ENCODE measurements around the gene SH3RF3. TPM values are rescaled to one million over a fixed set of nuclear protein-coding genes. Genes with fewer than 3 reads are reported as not detected.

Gene SH3RF3
- polyA plus RNA-seq, 1 donor (not counting 4 experiments of a cell fraction or from before 2014, with no cell fraction given): 0.08 TPM

GRCh38 chr2:109542384-109542783 is 413.4 kb downstream of the SH3RF3 start:
- Histone ChIP-seq H3K27ac (ENCODE audit: control insufficient read depth, insufficient read depth, low read length) (no peak overlapping the region), H3K4me3 (ENCODE audit: control insufficient read depth in 2 of 3, extremely low read depth in 1 of 3, insufficient read depth in 2 of 3, low read depth in 1 of 3, low read length in 3 of 3) (no peak overlapping the region), H3K4me1 (ENCODE audit: control insufficient read depth, extremely low read depth, insufficient read depth, low read length) (no peaks in the 10 kb centered on the region), H3K36me3 (ENCODE audit: control insufficient read depth in 2 of 2, extremely low read depth in 1 of 2, insufficient read depth in 2 of 2, low read length in 2 of 2) (peaks cover 3 to 11% of the 10 kb centered on the region in 2 experiments), H3K9me1 (ENCODE audit: control insufficient read depth, extremely low read depth, insufficient read depth, low read length) (no peaks in the 10 kb centered on the region), H2AFZ (ENCODE audit: control insufficient read depth, low read length) (no peak overlapping the region), H3K9me3 (ENCODE audit: control insufficient read depth, low read depth, low read length) (no peaks in the 10 kb centered on the region), H3K79me2 (ENCODE audit: control insufficient read depth, insufficient read depth, low read length) (no peaks in the 10 kb centered on the region), H3K4me2 (ENCODE audit: control insufficient read depth, extremely low read depth, insufficient read depth, low read depth, low read length) (no peak overlapping the region), H3K27me3 (ENCODE audit: control insufficient read depth, extremely low read depth, insufficient read depth, low read length) (no peaks in the 10 kb centered on the region), H3K9ac (ENCODE audit: control insufficient read depth, extremely low read depth, insufficient read depth, low read length) (no peak overlapping the region), H4K20me1 (ENCODE audit: control insufficient read depth, extremely low read depth, insufficient read depth, low read length) (no peaks in the 10 kb centered on the region)
- FAIRE-seq (no peak), DNase-seq (ENCODE audit: low read depth, low spot score) (no peak)
- dilution Hi-C loops (cut with MboI; ENCODE audit: extremely low pct_ligation_motif_present, low sequenced_read_pairs): no loop called here
- no peak for TF ChIP-seq CTCF (optimal IDR thresholded peaks at IDR 0.05 in 1 of 3, IDR thresholded peaks at IDR 0.05 in 1 of 3, conservative IDR thresholded peaks at IDR 0.05 in 1 of 3; ENCODE audit: extremely low read depth in 1 of 3, insufficient read depth in 2 of 3, low read length in 3 of 3)
- no peak for TF ChIP-seq EZH2 (IDR thresholded peaks at IDR 0.05; ENCODE audit: low read length)

GRCh38 chr2:109545828-109546713 is 417.1 kb downstream of the SH3RF3 start:
- no peaks in the 10 kb centered on the region for H3K9me3 ChIP-seq (ENCODE audit: control insufficient read depth, low read depth, low read length)
- dilution Hi-C loops (cut with MboI; ENCODE audit: extremely low pct_ligation_motif_present, low sequenced_read_pairs): no loop called here
- TF ChIP-seq EZH2 (IDR thresholded peaks at IDR 0.05; ENCODE audit: low read length) (no peak), CTCF (optimal IDR thresholded peaks at IDR 0.05 in 1 of 3, IDR thresholded peaks at IDR 0.05 in 1 of 3, conservative IDR thresholded peaks at IDR 0.05 in 1 of 3; ENCODE audit: extremely low read depth in 1 of 3, insufficient read depth in 2 of 3, low read length in 3 of 3) (peak; percentile 85 to 96 (median 92))
- no peaks in the 10 kb centered on the region for H3K27me3 ChIP-seq (ENCODE audit: control insufficient read depth, extremely low read depth, insufficient read depth, low read length)
- H2AFZ ChIP-seq (ENCODE audit: control insufficient read depth, low read length): no peak overlapping the region
- H3K36me3 ChIP-seq (ENCODE audit: control insufficient read depth in 2 of 2, extremely low read depth in 1 of 2, insufficient read depth in 2 of 2, low read length in 2 of 2): peaks cover 3 to 11% of the 10 kb centered on the region in 2 experiments
- H4K20me1 ChIP-seq (ENCODE audit: control insufficient read depth, extremely low read depth, insufficient read depth, low read length): no peaks in the 10 kb centered on the region
- peak; percentile 93 for FAIRE-seq
- no peak overlapping the region for H3K9ac ChIP-seq (ENCODE audit: control insufficient read depth, extremely low read depth, insufficient read depth, low read length)
- H3K79me2 ChIP-seq (ENCODE audit: control insufficient read depth, insufficient read depth, low read length): no peaks in the 10 kb centered on the region
- H3K4me2 ChIP-seq (ENCODE audit: control insufficient read depth, extremely low read depth, insufficient read depth, low read depth, low read length): no peak overlapping the region
- H3K9me1 ChIP-seq (ENCODE audit: control insufficient read depth, extremely low read depth, insufficient read depth, low read length): no peaks in the 10 kb centered on the region
- no peak overlapping the region for H3K4me3 ChIP-seq (ENCODE audit: control insufficient read depth in 2 of 3, extremely low read depth in 1 of 3, insufficient read depth in 2 of 3, low read depth in 1 of 3, low read length in 3 of 3)
- no peak for DNase-seq (ENCODE audit: low read depth, low spot score)
- no peak overlapping the region for H3K27ac ChIP-seq (ENCODE audit: control insufficient read depth, insufficient read depth, low read length)
- H3K4me1 ChIP-seq (ENCODE audit: control insufficient read depth, extremely low read depth, insufficient read depth, low read length): no peaks in the 10 kb centered on the region

All from keratinocyte (primary cell).